ENCODE data around the gene MCMBP.

DNA sequence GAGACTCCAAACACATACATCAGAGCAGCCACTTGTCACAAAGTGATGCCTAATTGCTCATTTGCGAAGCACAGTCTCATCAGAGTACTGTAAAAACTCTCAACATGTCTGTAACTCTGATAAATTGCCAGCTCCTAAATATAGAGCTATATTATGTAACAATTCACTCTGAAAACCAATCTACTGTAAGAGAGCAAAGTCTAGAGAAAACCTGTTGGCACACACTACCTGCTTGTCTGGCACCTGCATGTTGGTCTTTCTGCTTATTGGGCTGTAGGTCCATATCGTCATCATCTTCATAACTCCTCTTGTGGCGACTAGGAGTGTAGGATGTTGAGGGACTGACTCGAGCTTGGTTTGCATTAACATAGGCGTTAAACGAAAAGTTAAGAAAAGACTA is 19.8 kb downstream of the MCMBP start:
- TF ChIP-seq YY1 (IDR thresholded peaks at IDR 0.05; ENCODE audit: insufficient read depth, insufficient read length) = no peak
- TF ChIP-seq SUZ12 (IDR thresholded peaks at IDR 0.05; ENCODE audit: extremely low read depth, insufficient read depth, insufficient read length) = no peak
- TF ChIP-seq ZNF274 (IDR thresholded peaks at IDR 0.05; ENCODE audit: low read depth, low read length) = no peak

Data from NT2/D1 (cell line).